ENCODE results near the gene WDR90. TPM values are rescaled to one million over a fixed set of nuclear protein-coding genes. Genes with fewer than 3 reads are reported as not detected.

The WDR90 gene
- total and polyA plus RNA-seq, 10 of the 15 experiments (the other 5 are each of a cell fraction or from before 2014, with no cell fraction given), result 2.0 to 65.0 (median 16.7) TPM

- peaks cover 18% of the 10 kb centered on the region for H3K79me2 ChIP-seq (ENCODE audit: control insufficient read depth, insufficient read depth, low read length)
- DNase-seq (ENCODE audit: low read depth, low spot score) (no peak), ATAC-seq (no peak), FAIRE-seq (no peak)
- no peak overlapping the region for H3K27ac ChIP-seq (ENCODE audit: control insufficient read depth, insufficient read depth)
- in situ Hi-C loops (cut with MboI) (no loop called here), intact Hi-C loops (cut with micrococcal nuclease; ENCODE audit: unreplicated experiment) (no loop called here)
- TF ChIP-seq ZBTB33 (IDR thresholded peaks at IDR 0.05) (no peak), PML (IDR thresholded peaks at IDR 0.05; ENCODE audit: low read length) (no peak), ZNF687 (IDR thresholded peaks at IDR 0.05) (no peak), EZH2 (IDR thresholded peaks at IDR 0.05; ENCODE audit: borderline replicate concordance, control insufficient read depth, low read depth, low read length) (no peak), NBN (IDR thresholded peaks at IDR 0.05) (no peak), SP1 (IDR thresholded peaks at IDR 0.05; ENCODE audit: low read depth, low read length) (no peak), IKZF1 (conservative IDR thresholded peaks at IDR 0.05) (no peak), BRCA1 (IDR thresholded peaks at IDR 0.05; ENCODE audit: low read depth, low read length) (no peak), CEBPZ (IDR thresholded peaks at IDR 0.05; ENCODE audit: low read depth, low read length) (no peak), POLR2A (IDR thresholded peaks at IDR 0.05; ENCODE audit: low read depth, low read length) (no peak), NFXL1 (IDR thresholded peaks at IDR 0.05; ENCODE audit: borderline replicate concordance) (no peak), ATF2 (IDR thresholded peaks at IDR 0.05; ENCODE audit: low read length) (no peak), NR2C1 (IDR thresholded peaks at IDR 0.05) (no peak)
- SMC1A ChIA-PET (ENCODE audit: uncharacterized antibody, unreplicated experiment), result no interaction called here
- H3K36me3 ChIP-seq (ENCODE audit: control insufficient read depth in 2 of 2, insufficient read depth in 2 of 2, low read length in 1 of 2), result peaks cover 0 to 3% of the 10 kb centered on the region in 2 experiments; a peak in 2 of 4 replicates
- H3K4me2 ChIP-seq (ENCODE audit: control insufficient read depth, insufficient read depth), result no peak overlapping the region
- no peak overlapping the region for H2AFZ ChIP-seq (ENCODE audit: control insufficient read depth, low read depth, low read length)
- 92% methylated on average over 13 of the region's 22 CpGs for WGBS (ENCODE audit: insufficient coverage, insufficient replicate concordance, low lambda C conversion rate, missing lambda C conversion rate)
- no peaks in the 10 kb centered on the region for H3K9me3 ChIP-seq (replicated peaks; ENCODE audit: control insufficient read depth, insufficient read depth, low read length)
- H3K4me1 ChIP-seq (ENCODE audit: control insufficient read depth, insufficient read depth, low read length), result peaks cover 9% of the 10 kb centered on the region
- H3K27me3 ChIP-seq (replicated peaks in 1 of 2; ENCODE audit: control insufficient read depth in 2 of 2, insufficient read depth in 2 of 2, low read length in 1 of 2), result no peaks in the 10 kb centered on the region
- no peak overlapping the region for H3K4me3 ChIP-seq
- RAD21 ChIA-PET (ENCODE audit: unreplicated experiment), result no interaction called here
- no peak overlapping the region for H3K9ac ChIP-seq (ENCODE audit: control insufficient read depth, insufficient read depth, low read length)
- H4K20me1 ChIP-seq (ENCODE audit: control insufficient read depth, insufficient read depth), result no peaks in the 10 kb centered on the region
- CTCF ChIA-PET, result interaction anchor here (1.3 kb wide), 1 partner anchor 10 kb away, joined by 3 read pairs; no protein-coding TSS in a partner anchor
- POLR2A ChIA-PET, result no interaction called here
- no TSS peak for BruUV-seq (replicated peaks)
These were observed 2.7 kb downstream of the WDR90 start for GRCh38 chr16:651844-652243.
